ENCODE measurements around the gene LRP1B. TPM values are rescaled to one million over a fixed set of nuclear protein-coding genes. Genes with fewer than 3 reads are reported as not detected.

The LRP1B gene
- total RNA-seq, 4 donors from 2014 or later = 3.6 to 10.1 (median 6.1) TPM

DNA sequence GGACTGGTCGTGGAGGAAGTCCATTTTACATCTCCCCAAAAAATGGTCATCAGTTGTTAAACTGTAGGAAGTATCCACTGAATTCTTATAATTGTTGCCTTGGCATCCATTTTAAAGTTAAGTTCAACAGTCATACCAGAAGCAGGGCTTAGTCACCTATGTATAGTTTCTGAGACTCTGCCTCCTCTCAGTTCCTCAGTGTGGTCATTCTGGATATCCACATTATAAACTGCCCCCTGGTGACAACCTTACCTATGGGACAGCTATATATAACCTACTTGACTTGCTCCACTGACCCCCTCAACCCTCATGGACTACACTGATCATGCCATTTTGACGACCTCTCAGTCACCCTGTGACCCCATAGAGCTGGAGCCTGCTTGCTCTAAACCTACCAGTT lies 617.0 kb downstream of the LRP1B start:
- no peak for DNase-seq (ENCODE audit: low spot score)
- TF ChIP-seq, protein P1, sequence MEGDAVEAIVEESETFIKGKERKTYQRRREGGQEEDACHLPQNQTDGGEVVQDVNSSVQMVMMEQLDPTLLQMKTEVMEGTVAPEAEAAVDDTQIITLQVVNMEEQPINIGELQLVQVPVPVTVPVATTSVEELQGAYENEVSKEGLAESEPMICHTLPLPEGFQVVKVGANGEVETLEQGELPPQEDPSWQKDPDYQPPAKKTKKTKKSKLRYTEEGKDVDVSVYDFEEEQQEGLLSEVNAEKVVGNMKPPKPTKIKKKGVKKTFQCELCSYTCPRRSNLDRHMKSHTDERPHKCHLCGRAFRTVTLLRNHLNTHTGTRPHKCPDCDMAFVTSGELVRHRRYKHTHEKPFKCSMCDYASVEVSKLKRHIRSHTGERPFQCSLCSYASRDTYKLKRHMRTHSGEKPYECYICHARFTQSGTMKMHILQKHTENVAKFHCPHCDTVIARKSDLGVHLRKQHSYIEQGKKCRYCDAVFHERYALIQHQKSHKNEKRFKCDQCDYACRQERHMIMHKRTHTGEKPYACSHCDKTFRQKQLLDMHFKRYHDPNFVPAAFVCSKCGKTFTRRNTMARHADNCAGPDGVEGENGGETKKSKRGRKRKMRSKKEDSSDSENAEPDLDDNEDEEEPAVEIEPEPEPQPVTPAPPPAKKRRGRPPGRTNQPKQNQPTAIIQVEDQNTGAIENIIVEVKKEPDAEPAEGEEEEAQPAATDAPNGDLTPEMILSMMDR (IDR thresholded peaks at IDR 0.05) = no peak
- no peak for ATAC-seq (ENCODE audit: low FRiP score)

GRCh38 chr2:141508806-141509595 lies 621.8 kb downstream of the LRP1B start:
- DNase-seq (ENCODE audit: low spot score) (no peak), ATAC-seq (ENCODE audit: low FRiP score) (no peak)
- TF ChIP-seq, protein P1 (IDR thresholded peaks at IDR 0.05) = no peak

DNA sequence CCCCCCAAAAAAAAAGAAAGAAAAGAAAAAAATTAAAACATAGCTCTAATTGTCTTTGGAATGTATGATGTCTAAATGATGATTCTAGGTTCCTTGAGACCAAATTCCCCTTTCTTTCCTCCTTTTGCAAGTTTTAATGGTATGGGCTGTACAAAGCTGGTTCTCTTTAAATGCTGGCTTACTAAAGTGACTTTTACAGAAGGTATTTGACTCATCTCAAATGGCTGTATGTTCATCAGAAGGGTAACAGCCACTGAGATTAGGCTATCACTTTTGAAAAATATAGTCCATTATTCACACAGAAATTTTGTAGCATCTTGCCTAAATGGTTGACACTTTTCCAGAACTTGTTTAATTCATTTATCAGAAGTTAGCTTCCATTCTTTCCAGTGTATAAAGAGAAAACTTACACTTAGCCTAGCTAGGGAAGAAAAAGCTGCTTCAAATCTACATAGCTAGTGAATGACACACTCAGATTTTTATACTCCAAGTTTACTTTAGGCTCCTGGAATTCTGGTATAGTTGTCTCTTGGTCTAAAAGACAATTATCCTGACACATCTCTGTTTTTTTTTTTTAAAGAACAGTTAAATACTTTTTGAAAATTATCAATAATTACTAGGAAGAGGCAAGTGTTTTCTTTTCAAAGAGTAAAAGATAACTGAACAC lies 622.6 kb downstream of the LRP1B start:
- ATAC-seq (ENCODE audit: low FRiP score) (no peak), DNase-seq (ENCODE audit: low spot score) (no peak)
- TF ChIP-seq, protein P1 (IDR thresholded peaks at IDR 0.05) = no peak

DNA sequence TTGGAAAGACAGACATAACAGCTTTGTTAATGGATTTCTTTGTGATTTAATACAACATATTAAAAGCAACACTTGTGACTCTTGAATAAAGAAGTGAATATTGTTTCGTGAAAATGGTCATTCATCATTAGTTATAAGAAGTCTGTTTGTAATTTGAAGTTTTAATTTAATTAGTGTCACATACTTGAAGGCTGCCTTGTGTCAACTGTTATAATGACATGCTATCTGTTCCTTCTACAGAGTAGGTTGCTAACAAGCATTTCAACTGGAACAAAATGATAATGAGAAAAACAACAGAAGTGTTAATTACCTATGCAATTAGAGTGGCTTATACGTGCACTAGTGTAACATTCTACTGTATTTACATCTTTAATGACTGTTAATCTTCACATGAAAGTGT lies 624.7 kb downstream of the LRP1B start:
- ATAC-seq (ENCODE audit: low FRiP score) (no peak), DNase-seq (ENCODE audit: low spot score) (no peak)
- TF ChIP-seq, protein P1 (IDR thresholded peaks at IDR 0.05) = no peak

DNA sequence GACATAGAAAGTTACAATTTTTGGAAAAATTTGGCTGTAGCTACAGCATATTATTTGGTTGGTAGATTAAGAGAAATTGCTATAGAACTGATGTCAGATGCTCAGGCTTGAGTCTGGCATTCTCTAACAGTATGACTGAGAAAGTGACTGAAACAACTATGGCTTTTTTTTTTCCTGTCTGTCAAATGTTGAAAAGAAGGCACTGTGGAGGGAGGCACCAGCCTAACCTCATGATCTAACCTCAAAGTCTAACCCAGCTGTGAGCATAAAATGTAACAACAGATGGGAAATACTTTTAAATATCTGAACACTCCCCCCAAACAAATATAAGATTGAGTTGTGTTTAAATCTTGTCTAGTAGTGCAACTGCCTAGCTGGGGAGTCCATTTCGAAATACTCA lies 629.1 kb downstream of the LRP1B start:
- TF ChIP-seq, protein P1 (IDR thresholded peaks at IDR 0.05) = no peak

GRCh38 chr2:141499123-141499522 lies 631.7 kb downstream of the LRP1B start:
- TF ChIP-seq, protein P1 (IDR thresholded peaks at IDR 0.05) = no peak
- no peak for ATAC-seq (ENCODE audit: low FRiP score)

More for the DNA sequence above, 629.1 kb downstream of the LRP1B start:
- DNase-seq (ENCODE audit: low spot score) = no peak
- ATAC-seq (ENCODE audit: low FRiP score) = no peak

More at GRCh38 chr2:141499123-141499522, 631.7 kb downstream of the LRP1B start:
- DNase-seq (ENCODE audit: low spot score) = no peak

Data from omental fat pad (tissue), 4 donors.